ENCODE measurements around the gene AHCY. TPM values are rescaled to one million over a fixed set of nuclear protein-coding genes. Genes with fewer than 3 reads are reported as not detected.
"Not testable (repeated sequence)": the region's sequence is repeated elsewhere in the genome, so short reads cannot be mapped to it uniquely, and the experiment has no call there.

AHCY gene
- total RNA-seq, 1 experiment from 2014 or later, result 320 TPM

GRCh38 chr20:34301587-34302311 is 1.4 kb downstream of the AHCY start:
- in situ Hi-C loops (cut with HindIII; ENCODE audit: low sequenced_read_pairs), result no loop called here
- DNase-seq (ENCODE audit: low spot score), result no peak

GRCh38 chr20:34300809-34301586 is 2.2 kb downstream of the AHCY start:
- no peak for DNase-seq (ENCODE audit: low spot score)
- in situ Hi-C loops (cut with HindIII; ENCODE audit: low sequenced_read_pairs), result no loop called here

GRCh38 chr20:34300256-34300806 is 2.8 kb downstream of the AHCY start:
- DNase-seq (ENCODE audit: low spot score), result no peak
- in situ Hi-C loops (cut with HindIII; ENCODE audit: low sequenced_read_pairs), result no loop called here

- DNase-seq (ENCODE audit: low spot score), result no peak
- in situ Hi-C loops (cut with HindIII; ENCODE audit: low sequenced_read_pairs), result no loop called here
Measured at GRCh38 chr20:34299556-34300255, 3.4 kb downstream of the AHCY start.

GRCh38 chr20:34298294-34298784 is 4.8 kb downstream of the AHCY start:
- DNase-seq (ENCODE audit: low spot score); in situ Hi-C loops (cut with HindIII; ENCODE audit: low sequenced_read_pairs): not testable (repeated sequence)

GRCh38 chr20:34296468-34296867 is 6.7 kb downstream of the AHCY start:
- in situ Hi-C loops (cut with HindIII; ENCODE audit: low sequenced_read_pairs), result no loop called here

GRCh38 chr20:34295284-34295683 is 7.9 kb downstream of the AHCY start:
- DNase-seq (ENCODE audit: low spot score), result no peak
- in situ Hi-C loops (cut with HindIII; ENCODE audit: low sequenced_read_pairs), result no loop called here

More at GRCh38 chr20:34296468-34296867, 6.7 kb downstream of the AHCY start:
- DNase-seq (ENCODE audit: low spot score), result no peak

- DNase-seq (ENCODE audit: low spot score), result no peak
- in situ Hi-C loops (cut with HindIII; ENCODE audit: low sequenced_read_pairs), result no loop called here
Measured at GRCh38 chr20:34294563-34294962, 8.6 kb downstream of the AHCY start.

GRCh38 chr20:34293589-34293988 is 9.6 kb downstream of the AHCY start:
- DNase-seq (ENCODE audit: low spot score), result no peak
- in situ Hi-C loops (cut with HindIII; ENCODE audit: low sequenced_read_pairs), result no loop called here

GRCh38 chr20:34293119-34293518 is 10.0 kb downstream of the AHCY start:
- no peak for DNase-seq (ENCODE audit: low spot score)
- in situ Hi-C loops (cut with HindIII; ENCODE audit: low sequenced_read_pairs), result no loop called here

- in situ Hi-C loops (cut with HindIII; ENCODE audit: low sequenced_read_pairs), result no loop called here
- DNase-seq (ENCODE audit: low spot score), result no peak
Measured at GRCh38 chr20:34292496-34292895, 10.7 kb downstream of the AHCY start.

- in situ Hi-C loops (cut with HindIII; ENCODE audit: low sequenced_read_pairs), result no loop called here
- no peak for DNase-seq (ENCODE audit: low spot score)
Measured at GRCh38 chr20:34290471-34290870, 12.7 kb downstream of the AHCY start.

GRCh38 chr20:34287500-34287899 is 15.7 kb downstream of the AHCY start:
- DNase-seq (ENCODE audit: low spot score); in situ Hi-C loops (cut with HindIII; ENCODE audit: low sequenced_read_pairs): not testable (repeated sequence)

GRCh38 chr20:34285450-34285849 is 17.7 kb downstream of the AHCY start:
- in situ Hi-C loops (cut with HindIII; ENCODE audit: low sequenced_read_pairs), result no loop called here
- DNase-seq (ENCODE audit: low spot score), result no peak

- no peak for DNase-seq (ENCODE audit: low spot score)
- in situ Hi-C loops (cut with HindIII; ENCODE audit: low sequenced_read_pairs), result no loop called here
Measured at GRCh38 chr20:34283844-34284243, 19.3 kb downstream of the AHCY start.

- in situ Hi-C loops (cut with HindIII; ENCODE audit: low sequenced_read_pairs), result no loop called here
- no peak for DNase-seq (ENCODE audit: low spot score)
Measured at GRCh38 chr20:34282041-34282440, 21.1 kb downstream of the AHCY start.

- in situ Hi-C loops (cut with HindIII; ENCODE audit: low sequenced_read_pairs), result no loop called here
- DNase-seq (ENCODE audit: low spot score), result no peak
Measured at GRCh38 chr20:34281177-34281576, 22.0 kb downstream of the AHCY start.

- in situ Hi-C loops (cut with HindIII; ENCODE audit: low sequenced_read_pairs), result no loop called here
- no peak for DNase-seq (ENCODE audit: low spot score)
Measured at GRCh38 chr20:34274694-34275093, 28.5 kb downstream of the AHCY start.

- no peak for DNase-seq (ENCODE audit: low spot score)
- in situ Hi-C loops (cut with HindIII; ENCODE audit: low sequenced_read_pairs), result no loop called here
Measured at GRCh38 chr20:34271956-34272355, 31.2 kb downstream of the AHCY start.
